Pancreas (tissue), 10 donors: ENCODE measurements around the gene RAET1G. TPM values are rescaled to one million over a fixed set of nuclear protein-coding genes. Genes with fewer than 3 reads are reported as not detected.
"Not testable (repeated sequence)": the region's sequence is repeated elsewhere in the genome, so short reads cannot be mapped to it uniquely, and the experiment has no call there.

Experiments
- ATAC-seq, 4 donors: fragments of 200-7000 bp; cut with Tn5 transposase; one replicate each; pipeline versions ENCODE4 v1.8.0 to v1.9.1; 2020; ENCODE audit warnings: mild to moderate bottlenecking in 4 of 4, moderate library complexity in 4 of 4
- DNase-seq, 6 donors: peaks; one replicate each; pipeline ENCODE4 v3.0.0-alpha.2; 2020
- FAIRE-seq: peaks from 2 replicates; lab custom pipeline; 2012; peaks lifted over from hg19 to GRCh38; lab: Jason Lieb, UNC
- H3K27ac ChIP-seq, 4 donors: fragments of 200-600 bp; sonication (generic); 1 replicate in 3 of 4; 2 replicates in 1 of 4; pipeline versions ENCODE4 v1.5.0 to v1.8.0; 2020
- H3K27me3 ChIP-seq, 4 donors: fragments of 200-600 bp; one replicate each; pipeline ENCODE4 v1.8.0; 2021
- H3K36me3 ChIP-seq, 3 donors: fragments of 200-600 bp; sonication (generic) in 1 of 3; one replicate each; pipeline versions ENCODE4 v1.5.0 to v1.8.0; 2020 to 2021
- H3K4me1 ChIP-seq, 3 donors: fragments of 200-600 bp; one replicate each; pipeline ENCODE4 v1.8.0; 2021
- H3K4me3 ChIP-seq, 4 donors: fragments of 200-600 bp; sonication (generic) in 2 of 4; one replicate each; pipeline versions ENCODE4 v1.5.0 to v1.8.0; 2020 to 2021
- H3K9me3 ChIP-seq, 4 donors: fragments of 200-600 bp; one replicate each; pipeline ENCODE4 v1.8.0; 2021
- CTCF ChIP-seq, 4 donors: fragments of 200-600 bp; sonication (generic) in 3 of 4; IDR thresholded peaks; one replicate each; pipeline versions ENCODE4 v1.5.0 to v1.8.0; 2021; ENCODE audit warnings: antibody characterized with exemption in 4 of 4
- WGBS, 2 donors: extraction: QIAGEN DNeasy Blood & Tissue Kit; methylation state at CpG; one replicate each; pipeline ENCODE4 v1.1.7; 2013; 5-methylcytosine and 5-hydroxymethylcytosine counted together
- intact Hi-C, 3 donors: fragments of 100-400 bp; cut with DNase I; formaldehyde crosslinking; loops; one replicate each; pipeline versions ENCODE4 v1.11.1 to v1.14.2; 2022
- polyA plus RNA-seq, 2 donors: library from polyadenylated mRNA; stranded (reverse); fragments of 200-250 nt; gene quantifications; one replicate each; pipeline ENCODE4 v1.2.3, GENCODE V29; 2013
- total RNA-seq, 6 donors: library from RNA; stranded (reverse); fragmentation: NEBNext Ultra II Directional in 4 of 6; extraction: Animal tissue kit (Norgen Biotek cat#: 25700) in 4 of 6; gene quantifications; one replicate each; pipeline versions ENCODE4 v1.2.1 to v1.2.4, GENCODE V29; 2021 to 2023
- donor health status: healthy with polysubstance abuse.
- donor health status: DM: no; HTN: no; CAD: no; lungs with moderate emphysema.
- donor health status: DM: no; HTN: no; CAD: no.
- donor health status: control.
- donor health status: control.
- donor health status: Bipolar disorder and iron deficiency.
- donor health status: DM: yes; HTN: yes; CAD: no.
- donor health status: DM: no; HTN: no; CAD: no.
- donor health status: DM: no; HTN: no; CAD: no.
- donor health status: DM: yes; HTN: yes; CAD: no.

The RAET1G gene
- total and polyA plus RNA-seq, 8 donors, result 0.30 to 0.31 TPM; not detected in 6

GRCh38 chr6:149933461-149933860 lies 10.5 kb upstream of the RAET1G start:
- no peak for TF ChIP-seq CTCF (IDR thresholded peaks at IDR 0.05)
- DNase-seq, result no peak

GRCh38 chr6:149933036-149933435 lies 10.1 kb upstream of the RAET1G start:
- no peaks in the 10 kb centered on the region for H3K9me3 ChIP-seq
- TF ChIP-seq CTCF (IDR thresholded peaks at IDR 0.05), result no peak
- no peak overlapping the region for H3K27ac ChIP-seq
- DNase-seq, result no peak
- intact Hi-C loops, result loop anchor here in 1 of 3 donors (2.0 kb wide), 1 partner anchor 84 kb away; no protein-coding TSS in a partner anchor
- FAIRE-seq, result no peak
- H3K4me1 ChIP-seq, result no peaks in the 10 kb centered on the region
- H3K27me3 ChIP-seq, result peaks cover 0 to 25% (median 2%) of the 10 kb centered on the region in 4 donors
- H3K4me3 ChIP-seq, result no peak overlapping the region
- no peak for ATAC-seq
- 48 to 59% methylated on average over 5 of the region's 5 CpGs for WGBS, 2 donors
- H3K36me3 ChIP-seq, result no peaks in the 10 kb centered on the region

More at GRCh38 chr6:149933461-149933860, 10.5 kb upstream of the RAET1G start:
- H3K9me3 ChIP-seq, result no peaks in the 10 kb centered on the region
- no peak for FAIRE-seq
- H3K27ac ChIP-seq, result no peak overlapping the region
- no peaks in the 10 kb centered on the region for H3K36me3 ChIP-seq
- ATAC-seq, result no peak
- H3K27me3 ChIP-seq, result peaks cover 0 to 27% (median 3%) of the 10 kb centered on the region in 4 donors
- 32 to 36% methylated on average over 3 of the region's 3 CpGs for WGBS, 2 donors
- peaks cover 0 to 4% (median 3%) of the 10 kb centered on the region in 3 donors for H3K4me1 ChIP-seq
- no peak overlapping the region for H3K4me3 ChIP-seq
- intact Hi-C loops, result loop anchor here in 1 of 3 donors (2.0 kb wide), 1 partner anchor 83 kb away; no protein-coding TSS in a partner anchor

GRCh38 chr6:149931501-149931900 lies 8.6 kb upstream of the RAET1G start:
- Histone ChIP-seq H3K36me3 (no peaks in the 10 kb centered on the region), H3K27me3 (peaks cover 0 to 13% (median 0%) of the 10 kb centered on the region in 4 donors), H3K4me1 (no peaks in the 10 kb centered on the region), H3K4me3 (no peak overlapping the region), H3K9me3 (no peaks in the 10 kb centered on the region), H3K27ac (no peak overlapping the region)
- DNase-seq, result no peak
- intact Hi-C loops, result no loop called here
- no peak for ATAC-seq
- TF ChIP-seq CTCF (IDR thresholded peaks at IDR 0.05), result no peak
- WGBS, 2 donors, result 66 to 68% methylated on average over 6 of the region's 6 CpGs
- FAIRE-seq, result no peak

GRCh38 chr6:149929422-149929821 lies 6.5 kb upstream of the RAET1G start:
- TF ChIP-seq CTCF (IDR thresholded peaks at IDR 0.05), result no peak
- H3K27me3 ChIP-seq, result peaks cover 0 to 4% (median 0%) of the 10 kb centered on the region in 4 donors
- no peak overlapping the region for H3K27ac ChIP-seq
- DNase-seq (no peak), FAIRE-seq (no peak), ATAC-seq (no peak)
- no peaks in the 10 kb centered on the region for H3K36me3 ChIP-seq
- no peaks in the 10 kb centered on the region for H3K4me1 ChIP-seq
- no peak overlapping the region for H3K4me3 ChIP-seq
- intact Hi-C loops, result no loop called here
- 8 to 18% methylated on average over 3 of the region's 3 CpGs for WGBS, 2 donors
- no peaks in the 10 kb centered on the region for H3K9me3 ChIP-seq

GRCh38 chr6:149927025-149927424 lies 4.1 kb upstream of the RAET1G start:
- DNase-seq, intact Hi-C loops, H3K9me3 ChIP-seq, FAIRE-seq, H3K27ac ChIP-seq, H3K36me3 ChIP-seq, H3K4me1 ChIP-seq, ATAC-seq, H3K27me3 ChIP-seq, H3K4me3 ChIP-seq: not testable (repeated sequence)
- WGBS, 2 donors, result 64 to 68% methylated on average over 4 of the region's 4 CpGs
